ENCODE data around the gene ULK1. TPM values are rescaled to one million over a fixed set of nuclear protein-coding genes. Genes with fewer than 3 reads are reported as not detected.

The ULK1 gene
- total and polyA plus RNA-seq, 9 donors: 4.5 to 70.1 (median 46.8) TPM

DNA sequence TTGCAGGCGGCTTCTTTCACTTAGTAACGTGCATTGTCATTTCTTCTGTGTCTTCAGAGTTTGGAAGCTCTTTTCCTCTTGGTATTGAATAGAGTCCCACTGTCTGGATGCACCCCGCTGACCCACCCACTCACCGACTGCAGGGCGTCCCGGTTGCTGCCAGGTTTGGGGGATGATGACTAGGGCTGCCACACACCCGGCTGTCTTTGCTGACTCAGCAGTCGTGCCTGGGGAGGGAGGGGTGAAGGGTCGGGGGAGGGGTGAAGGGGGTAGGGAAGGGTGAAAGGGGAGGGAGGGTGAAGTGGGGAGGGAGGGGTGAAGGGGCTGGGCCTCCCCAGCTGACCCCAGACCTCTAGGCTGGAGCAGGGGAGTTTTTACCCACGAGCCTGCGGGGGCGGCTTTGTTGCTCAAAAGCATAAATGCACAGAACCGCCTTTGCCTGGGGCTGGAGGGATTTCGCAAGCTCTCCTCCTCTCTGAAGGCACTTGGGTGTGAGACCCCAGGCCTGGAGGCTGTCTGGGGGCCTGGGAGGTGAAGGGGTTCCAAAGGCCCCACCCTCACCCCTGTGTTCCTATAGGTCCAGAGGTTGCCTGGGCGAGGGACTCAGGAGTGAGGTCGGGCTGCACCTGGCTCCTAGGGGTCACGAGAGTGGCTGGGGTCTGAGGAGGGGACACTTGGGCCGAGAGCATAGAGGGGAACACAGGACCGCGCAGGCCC, 31.3 kb upstream of the ULK1 start:
- H3K4me1 ChIP-seq (ENCODE audit: insufficient read depth): no peaks in the 10 kb centered on the region
- TF ChIP-seq, protein P1, sequence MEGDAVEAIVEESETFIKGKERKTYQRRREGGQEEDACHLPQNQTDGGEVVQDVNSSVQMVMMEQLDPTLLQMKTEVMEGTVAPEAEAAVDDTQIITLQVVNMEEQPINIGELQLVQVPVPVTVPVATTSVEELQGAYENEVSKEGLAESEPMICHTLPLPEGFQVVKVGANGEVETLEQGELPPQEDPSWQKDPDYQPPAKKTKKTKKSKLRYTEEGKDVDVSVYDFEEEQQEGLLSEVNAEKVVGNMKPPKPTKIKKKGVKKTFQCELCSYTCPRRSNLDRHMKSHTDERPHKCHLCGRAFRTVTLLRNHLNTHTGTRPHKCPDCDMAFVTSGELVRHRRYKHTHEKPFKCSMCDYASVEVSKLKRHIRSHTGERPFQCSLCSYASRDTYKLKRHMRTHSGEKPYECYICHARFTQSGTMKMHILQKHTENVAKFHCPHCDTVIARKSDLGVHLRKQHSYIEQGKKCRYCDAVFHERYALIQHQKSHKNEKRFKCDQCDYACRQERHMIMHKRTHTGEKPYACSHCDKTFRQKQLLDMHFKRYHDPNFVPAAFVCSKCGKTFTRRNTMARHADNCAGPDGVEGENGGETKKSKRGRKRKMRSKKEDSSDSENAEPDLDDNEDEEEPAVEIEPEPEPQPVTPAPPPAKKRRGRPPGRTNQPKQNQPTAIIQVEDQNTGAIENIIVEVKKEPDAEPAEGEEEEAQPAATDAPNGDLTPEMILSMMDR (IDR thresholded peaks at IDR 0.05): no peak
- no peak for TF ChIP-seq EP300 (IDR thresholded peaks at IDR 0.05)
- DNase-seq: peak in 2 of 5 donors; percentile 45 to 61
- WGBS, 3 donors: 33 to 44% (median 37%) methylated on average over 20 of the region's 20 CpGs
- H3K9me3 ChIP-seq: no peaks in the 10 kb centered on the region
- H3K4me3 ChIP-seq: no peak overlapping the region
- H3K27ac ChIP-seq: no peak overlapping the region
- H3K36me3 ChIP-seq: no peaks in the 10 kb centered on the region
- intact Hi-C loops (cut with DNase I): no loop called here
- H3K27me3 ChIP-seq: no peaks in the 10 kb centered on the region

DNA sequence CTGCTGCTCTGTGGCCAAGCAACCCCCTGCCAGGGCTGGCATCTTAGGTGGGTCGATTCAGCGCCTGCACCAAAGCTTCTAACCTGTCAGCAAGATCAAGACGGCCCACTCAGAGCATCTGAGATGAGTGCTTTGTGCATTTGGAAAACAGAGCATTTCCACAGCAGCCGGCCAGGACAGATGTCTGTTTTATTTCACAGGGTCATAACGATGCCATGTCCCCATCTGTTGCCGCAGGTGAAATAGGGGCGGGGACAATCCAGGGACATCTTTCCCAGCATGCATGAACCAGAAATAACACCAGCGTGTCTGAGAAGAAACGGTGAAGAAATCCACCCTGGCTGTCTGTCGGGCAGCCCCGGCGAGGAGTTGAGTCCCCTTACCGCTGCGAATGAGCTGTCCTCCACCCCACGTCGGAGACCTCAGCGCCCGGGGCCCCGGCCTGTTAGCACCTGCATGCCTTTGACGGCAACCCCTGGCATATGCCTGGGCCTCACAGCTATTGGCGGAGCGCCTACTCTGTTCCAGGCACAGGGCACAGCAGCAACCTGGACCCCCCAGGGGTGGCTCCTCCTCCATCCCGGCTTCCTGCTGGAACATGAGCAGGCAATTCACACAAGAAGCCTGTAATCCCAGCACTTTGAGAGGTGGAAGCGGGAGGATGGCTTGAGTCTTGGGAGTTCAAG, 30.6 kb upstream of the ULK1 start:
- TF ChIP-seq POLR2A (IDR thresholded peaks at IDR 0.05) (no peak), EP300 (IDR thresholded peaks at IDR 0.05) (no peak)
- TF ChIP-seq, protein P1 (IDR thresholded peaks at IDR 0.05): no peak
- DNase-seq: peak in 1 of 5 donors; percentile 44
- H3K27ac ChIP-seq: no peak overlapping the region
- H3K4me3 ChIP-seq: no peak overlapping the region
- no peaks in the 10 kb centered on the region for H3K4me1 ChIP-seq (ENCODE audit: insufficient read depth)
- H3K36me3 ChIP-seq: no peaks in the 10 kb centered on the region
- H3K27me3 ChIP-seq: no peaks in the 10 kb centered on the region
- intact Hi-C loops (cut with DNase I): no loop called here
- no peaks in the 10 kb centered on the region for H3K9me3 ChIP-seq
- WGBS, 3 donors: 71 to 78% (median 72%) methylated on average over 24 of the region's 24 CpGs

DNA sequence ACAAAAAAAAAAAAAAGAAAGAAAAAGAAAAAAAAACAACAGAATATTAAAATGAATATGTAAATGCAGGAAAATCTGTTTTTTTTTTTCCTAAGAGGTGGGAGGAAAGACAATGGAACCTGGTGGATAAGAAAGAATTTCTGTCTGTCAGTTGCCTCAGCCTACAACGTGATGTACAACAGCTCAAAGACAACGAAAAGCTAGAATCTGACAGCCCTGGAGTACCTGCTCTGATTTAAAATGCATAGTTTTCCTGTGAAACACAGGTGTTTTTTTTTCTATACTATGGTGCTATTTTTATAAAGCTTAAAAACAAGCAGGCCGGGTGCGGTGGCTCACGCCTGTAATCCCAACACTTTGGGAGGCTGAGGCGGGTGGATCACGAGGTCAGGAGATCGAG, 30.0 kb upstream of the ULK1 start:
- 88 to 91% (median 90%) methylated on average over 8 of the region's 8 CpGs for WGBS, 3 donors
- TF ChIP-seq, protein P1 (IDR thresholded peaks at IDR 0.05): no peak
- TF ChIP-seq EP300 (IDR thresholded peaks at IDR 0.05): no peak
- no peak for TF ChIP-seq POLR2A (IDR thresholded peaks at IDR 0.05)

DNA sequence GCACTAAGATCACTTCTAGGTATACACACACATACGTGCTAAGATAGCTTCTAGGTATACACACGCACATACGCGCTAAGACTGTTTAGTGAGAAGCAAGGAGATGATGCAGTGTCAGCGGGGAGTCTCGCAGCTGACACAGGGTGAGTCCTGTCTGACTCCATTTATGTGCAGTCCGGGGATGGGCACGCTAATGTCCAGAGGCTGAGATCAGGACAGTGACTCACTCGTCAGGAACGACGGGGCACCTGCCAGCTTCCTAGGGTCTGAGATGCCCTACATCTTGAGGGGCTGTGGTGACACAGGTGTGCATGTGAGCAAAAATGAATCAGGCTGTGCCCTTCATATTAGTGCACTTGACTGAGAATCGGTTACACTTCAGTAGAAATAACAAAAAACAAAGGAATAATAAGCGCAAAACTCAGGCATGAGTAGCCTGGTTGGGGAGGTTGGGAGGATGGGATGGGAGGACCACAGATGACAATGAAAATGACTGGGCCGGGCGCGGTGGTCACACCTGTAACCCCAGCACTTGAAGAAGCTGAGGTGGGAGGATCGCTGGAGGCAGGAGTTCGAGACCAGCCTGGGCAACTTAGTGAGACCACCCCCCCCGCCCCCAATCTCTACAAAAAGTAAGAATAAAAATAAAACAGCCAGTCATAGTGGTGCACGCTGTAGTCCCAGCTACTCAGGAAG, 29.1 kb upstream of the ULK1 start:
- WGBS, 3 donors: 82 to 93% (median 89%) methylated on average over 20 of the region's 20 CpGs
- H3K36me3 ChIP-seq: no peaks in the 10 kb centered on the region
- peak in 1 of 5 donors; percentile 25 for DNase-seq
- no peaks in the 10 kb centered on the region for H3K4me1 ChIP-seq (ENCODE audit: insufficient read depth)
- H3K9me3 ChIP-seq: no peaks in the 10 kb centered on the region
- H3K4me3 ChIP-seq: no peak overlapping the region
- intact Hi-C loops (cut with DNase I): no loop called here
- no peaks in the 10 kb centered on the region for H3K27me3 ChIP-seq
- TF ChIP-seq POLR2A (IDR thresholded peaks at IDR 0.05): no peak
- TF ChIP-seq EP300 (IDR thresholded peaks at IDR 0.05): no peak
- TF ChIP-seq, protein P1 (IDR thresholded peaks at IDR 0.05): no peak
- no peak overlapping the region for H3K27ac ChIP-seq

More for the DNA sequence above, 30.0 kb upstream of the ULK1 start:
- no peak for DNase-seq
- no peaks in the 10 kb centered on the region for H3K36me3 ChIP-seq
- H3K27ac ChIP-seq: no peak overlapping the region
- H3K4me1 ChIP-seq (ENCODE audit: insufficient read depth): no peaks in the 10 kb centered on the region
- no peaks in the 10 kb centered on the region for H3K27me3 ChIP-seq
- H3K4me3 ChIP-seq: no peak overlapping the region
- H3K9me3 ChIP-seq: no peaks in the 10 kb centered on the region
- intact Hi-C loops (cut with DNase I): no loop called here

All from ovary (tissue), 9 donors.